ENCODE data around the gene TOMM22. TPM values are rescaled to one million over a fixed set of nuclear protein-coding genes. Genes with fewer than 3 reads are reported as not detected.

The TOMM22 gene
- total RNA-seq, 1 experiment from 2014 or later: 71.5 TPM

DNA sequence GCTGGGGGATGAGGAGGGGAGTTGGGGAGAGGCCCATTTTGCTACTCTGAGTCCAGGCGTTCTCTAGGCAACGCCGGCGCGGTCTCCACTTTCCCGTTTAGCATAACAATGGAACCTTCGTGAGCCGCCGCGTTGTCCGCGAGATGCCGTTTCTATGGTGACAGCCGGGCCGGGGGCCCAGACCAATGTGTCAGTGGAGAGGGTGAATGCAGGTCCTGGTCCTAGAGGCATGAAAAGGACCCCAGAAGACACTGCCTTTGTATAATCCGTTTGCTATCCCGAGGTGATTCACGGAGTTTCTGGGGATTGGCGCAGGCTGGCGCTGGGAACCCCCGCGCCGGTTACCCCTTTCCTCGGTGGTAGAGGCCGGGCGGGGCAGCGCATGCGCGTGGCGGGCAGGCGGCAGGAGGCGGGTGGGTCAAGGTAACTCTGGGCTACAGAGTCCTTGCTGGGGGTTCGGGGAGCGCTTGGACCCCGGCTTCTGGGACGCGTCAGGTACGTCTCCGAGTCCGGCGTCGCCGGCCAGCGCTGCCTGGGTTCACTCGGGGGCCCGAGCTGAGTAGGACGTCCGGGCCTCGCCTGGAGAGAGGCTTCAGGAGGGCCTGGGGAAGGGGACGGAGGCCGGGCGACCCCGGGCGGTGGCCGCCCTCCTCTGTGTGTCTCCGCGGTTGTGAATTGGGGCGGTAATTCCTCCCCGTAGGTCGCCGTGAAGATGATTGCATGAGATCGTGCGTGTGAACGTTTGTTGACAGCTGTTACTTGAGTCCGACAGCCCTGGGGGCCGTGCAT, 25.3 kb upstream of the TOMM22 start, which contains the start of the genes CBY1 and FAM227A:
TSS of gene CBY1 (plus strand) at position 383 of the 789 bp plus-strand sequence. CDS start 11,417 bp downstream, outside the sequence.
TSS of gene FAM227A (minus strand) at position 137 of the 789 bp plus-strand sequence. CDS start 6,224 bp downstream, outside the sequence.
- Mint-ChIP-seq H3K27me3 (ENCODE audit: insufficient read depth, unreplicated experiment) (no peaks in the 10 kb centered on the region), H3K9me3 (ENCODE audit: unreplicated experiment) (no peaks in the 10 kb centered on the region), H3K4me3 (ENCODE audit: unreplicated experiment) (peak within 1 kb of the TSS; percentile 93), H3K4me1 (ENCODE audit: insufficient read depth, unreplicated experiment) (no peaks in the 10 kb centered on the region), H3K36me3 (ENCODE audit: insufficient read depth, unreplicated experiment) (peaks cover 15% of the 10 kb centered on the region), H3K27ac (ENCODE audit: low read depth, unreplicated experiment) (peak within 1 kb of the TSS; percentile 100)
- peak; percentile 89 for DNase-seq (ENCODE audit: unreplicated experiment)
- TF ChIP-seq, protein P1, sequence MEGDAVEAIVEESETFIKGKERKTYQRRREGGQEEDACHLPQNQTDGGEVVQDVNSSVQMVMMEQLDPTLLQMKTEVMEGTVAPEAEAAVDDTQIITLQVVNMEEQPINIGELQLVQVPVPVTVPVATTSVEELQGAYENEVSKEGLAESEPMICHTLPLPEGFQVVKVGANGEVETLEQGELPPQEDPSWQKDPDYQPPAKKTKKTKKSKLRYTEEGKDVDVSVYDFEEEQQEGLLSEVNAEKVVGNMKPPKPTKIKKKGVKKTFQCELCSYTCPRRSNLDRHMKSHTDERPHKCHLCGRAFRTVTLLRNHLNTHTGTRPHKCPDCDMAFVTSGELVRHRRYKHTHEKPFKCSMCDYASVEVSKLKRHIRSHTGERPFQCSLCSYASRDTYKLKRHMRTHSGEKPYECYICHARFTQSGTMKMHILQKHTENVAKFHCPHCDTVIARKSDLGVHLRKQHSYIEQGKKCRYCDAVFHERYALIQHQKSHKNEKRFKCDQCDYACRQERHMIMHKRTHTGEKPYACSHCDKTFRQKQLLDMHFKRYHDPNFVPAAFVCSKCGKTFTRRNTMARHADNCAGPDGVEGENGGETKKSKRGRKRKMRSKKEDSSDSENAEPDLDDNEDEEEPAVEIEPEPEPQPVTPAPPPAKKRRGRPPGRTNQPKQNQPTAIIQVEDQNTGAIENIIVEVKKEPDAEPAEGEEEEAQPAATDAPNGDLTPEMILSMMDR (IDR thresholded peaks at IDR 0.05; ENCODE audit: unreplicated experiment): no peak
- POLR2A ChIA-PET: interaction anchor here (0.8 to 3.2 kb wide), 10 partner anchors 11 to 258 kb away, joined by 3 to 38 read pairs (median 8); partner anchors contain the start of genes GTPBP1, JOSD1 and TOMM22
- intact Hi-C loops (cut with micrococcal nuclease): loop anchor here (2.0 to 10.0 kb wide), 2 partner anchors 50 to 152 kb away; partner anchors contain the start of gene DDX17
- TSS peak; percentile 74 for BruUV-seq (replicated peaks)
- CTCF ChIA-PET: interaction anchor here (0.6 to 1.0 kb wide), 2 partner anchors 18 to 25 kb away, joined by 3 to 4 read pairs; partner anchors contain the start of gene TOMM22

DNA sequence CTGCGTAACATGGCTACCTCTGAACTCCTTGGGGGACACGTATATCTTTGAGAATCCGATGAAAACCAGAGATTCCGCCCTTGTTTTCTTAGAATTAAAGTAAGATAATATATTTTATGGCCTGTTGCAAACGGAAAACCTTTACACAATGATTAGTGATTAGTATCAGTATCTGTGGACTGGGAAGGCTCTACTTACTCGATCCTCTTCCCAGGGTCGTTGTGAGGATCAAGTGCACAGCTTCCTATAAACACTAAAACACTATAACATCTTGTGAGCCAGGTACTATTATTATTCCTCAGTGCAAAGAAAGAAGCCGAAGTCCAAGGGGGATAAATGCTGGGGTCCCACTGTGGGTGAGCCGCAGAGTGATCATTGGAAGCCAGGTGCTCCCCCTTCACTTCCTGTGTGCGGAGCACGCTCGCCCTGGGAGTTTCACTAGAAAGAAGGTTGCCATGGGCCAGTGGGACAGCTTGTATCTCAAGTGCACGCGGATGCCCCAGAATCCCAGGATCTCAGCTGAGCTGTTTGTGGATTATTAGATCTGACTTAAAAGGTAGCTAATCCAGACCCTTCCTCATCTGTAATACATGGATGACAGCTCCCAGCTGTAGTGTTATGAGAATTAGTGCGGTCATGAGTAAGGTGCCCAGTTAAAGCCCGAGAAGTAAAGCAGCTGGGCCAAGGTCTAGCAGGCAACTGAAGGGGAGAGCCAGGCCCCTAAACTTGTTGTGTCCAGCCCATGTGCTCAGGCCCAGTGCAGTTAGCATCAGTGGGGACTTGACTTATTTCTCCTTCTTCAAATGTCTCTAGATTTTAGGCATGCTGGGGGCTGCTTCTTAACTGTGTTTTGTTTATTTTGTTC, 24.5 kb upstream of the TOMM22 start:
- CTCF ChIA-PET: interaction anchor here (1.0 kb wide), 1 partner anchor 24 kb away, joined by 3 read pairs; the partner anchor contains the start of gene TOMM22
- Mint-ChIP-seq H3K36me3 (ENCODE audit: insufficient read depth, unreplicated experiment) (peaks cover 15% of the 10 kb centered on the region), H3K27me3 (ENCODE audit: insufficient read depth, unreplicated experiment) (no peaks in the 10 kb centered on the region), H3K4me1 (ENCODE audit: insufficient read depth, unreplicated experiment) (no peaks in the 10 kb centered on the region), H3K27ac (ENCODE audit: low read depth, unreplicated experiment) (peak overlapping the region; percentile 100), H3K4me3 (ENCODE audit: unreplicated experiment) (peak overlapping the region; percentile 93), H3K9me3 (ENCODE audit: unreplicated experiment) (no peaks in the 10 kb centered on the region)
- no TSS peak for BruUV-seq (replicated peaks)
- intact Hi-C loops (cut with micrococcal nuclease): loop anchor here (2.0 to 10.0 kb wide), 2 partner anchors 50 to 152 kb away; partner anchors contain the start of gene DDX17
- TF ChIP-seq, protein P1 (IDR thresholded peaks at IDR 0.05; ENCODE audit: unreplicated experiment): no peak
- peak; percentile 36 for DNase-seq (ENCODE audit: unreplicated experiment)
- POLR2A ChIA-PET: interaction anchor here (0.5 to 3.2 kb wide), 14 partner anchors 10 to 855 kb away, joined by 3 to 38 read pairs (median 6); partner anchors contain the start of genes GTPBP1, JOSD1 and TOMM22

DNA sequence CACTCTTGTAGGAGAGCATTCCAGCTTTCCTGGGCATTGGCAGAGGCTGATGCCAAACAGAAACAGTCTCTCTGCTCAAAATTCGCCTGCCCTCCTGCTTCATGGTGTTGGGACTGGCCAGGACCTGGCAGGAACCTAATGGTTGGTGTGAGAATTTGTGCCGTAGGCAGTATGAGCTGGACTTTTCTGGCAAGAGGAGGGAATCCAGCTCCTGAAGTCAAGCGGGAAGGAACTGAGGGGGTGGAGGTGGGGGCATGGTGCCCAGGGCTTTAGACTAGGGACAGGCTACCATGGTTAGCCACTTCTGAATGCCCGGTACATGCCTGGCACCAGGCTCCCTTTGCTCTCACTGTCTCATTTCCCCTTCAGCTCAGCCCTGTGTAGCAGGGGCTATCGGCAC, 6.9 kb upstream of the TOMM22 start:
- DNase-seq (ENCODE audit: unreplicated experiment): peak; percentile 59
- intact Hi-C loops (cut with micrococcal nuclease): no loop called here
- H3K4me3 Mint-ChIP-seq (ENCODE audit: unreplicated experiment): no peak overlapping the region
- peaks cover 19% of the 10 kb centered on the region for H3K36me3 Mint-ChIP-seq (ENCODE audit: insufficient read depth, unreplicated experiment)
- no peaks in the 10 kb centered on the region for H3K4me1 Mint-ChIP-seq (ENCODE audit: insufficient read depth, unreplicated experiment)
- POLR2A ChIA-PET: interaction anchor here (0.6 to 1.4 kb wide), 5 partner anchors 18 to 725 kb away, joined by 3 to 4 read pairs (median 4); partner anchors contain the start of genes CBY1 and TAB1
- TF ChIP-seq, protein P1 (IDR thresholded peaks at IDR 0.05; ENCODE audit: unreplicated experiment): no peak
- no TSS peak for BruUV-seq (replicated peaks)
- CTCF ChIA-PET: interaction anchor here (0.6 to 0.7 kb wide), 2 partner anchors 18 to 447 kb away, joined by 3 to 4 read pairs; partner anchors contain the start of genes CBY1 and FAM227A
- no peak overlapping the region for H3K27ac Mint-ChIP-seq (ENCODE audit: low read depth, unreplicated experiment)
- no peaks in the 10 kb centered on the region for H3K9me3 Mint-ChIP-seq (ENCODE audit: unreplicated experiment)
- H3K27me3 Mint-ChIP-seq (ENCODE audit: insufficient read depth, unreplicated experiment): no peaks in the 10 kb centered on the region

Measured in MCF 10A (cell line).